Prostate gland (tissue), 2 donors: ENCODE results near the gene KLK12.

Experiments
- POLR2AphosphoS5 ChIP-seq: sonication (generic); formaldehyde crosslinking; IDR thresholded peaks from one replicate; pipeline ENCODE4 v1.6.1; 2017; ENCODE audit warnings: antibody characterized with exemption
- TF ChIP-seq, protein P1 (sequence below), 4 experiments: fragments of 200-600 bp in 2 of 4; fragments of 450-650 bp in 2 of 4; sonication (generic) in 2 of 4; IDR thresholded peaks; 1 replicate in 3 of 4; 2 replicates in 1 of 4; pipeline ENCODE4 v1.5.1; 2016 to 2019; ENCODE audit warnings: antibody characterized with exemption in 4 of 4, mild to moderate bottlenecking in 2 of 4, moderate library complexity in 2 of 4

DNA sequence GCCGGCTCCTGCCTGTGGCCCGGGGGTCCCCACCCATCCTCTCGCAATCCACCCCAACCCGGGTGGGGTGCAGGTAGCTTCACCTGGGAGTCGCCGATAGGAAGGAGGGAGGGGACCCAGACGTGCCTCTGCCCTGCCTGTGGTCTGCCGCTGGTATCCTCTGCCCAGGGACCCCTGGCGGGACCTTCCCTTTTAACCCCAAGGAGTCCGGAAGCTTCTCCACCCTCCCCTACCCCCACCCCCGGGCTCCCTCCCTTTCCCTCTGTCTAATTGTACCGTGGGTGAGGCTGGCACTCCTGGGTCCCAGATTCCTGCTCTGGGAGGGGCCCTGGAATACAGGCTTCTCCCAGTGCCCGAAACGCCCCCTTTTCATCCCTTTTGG is 15.3 kb downstream of the KLK12 start, which contains the start of gene KLK10:
- no peak for TF ChIP-seq POLR2AphosphoS5
- TF ChIP-seq, protein P1, sequence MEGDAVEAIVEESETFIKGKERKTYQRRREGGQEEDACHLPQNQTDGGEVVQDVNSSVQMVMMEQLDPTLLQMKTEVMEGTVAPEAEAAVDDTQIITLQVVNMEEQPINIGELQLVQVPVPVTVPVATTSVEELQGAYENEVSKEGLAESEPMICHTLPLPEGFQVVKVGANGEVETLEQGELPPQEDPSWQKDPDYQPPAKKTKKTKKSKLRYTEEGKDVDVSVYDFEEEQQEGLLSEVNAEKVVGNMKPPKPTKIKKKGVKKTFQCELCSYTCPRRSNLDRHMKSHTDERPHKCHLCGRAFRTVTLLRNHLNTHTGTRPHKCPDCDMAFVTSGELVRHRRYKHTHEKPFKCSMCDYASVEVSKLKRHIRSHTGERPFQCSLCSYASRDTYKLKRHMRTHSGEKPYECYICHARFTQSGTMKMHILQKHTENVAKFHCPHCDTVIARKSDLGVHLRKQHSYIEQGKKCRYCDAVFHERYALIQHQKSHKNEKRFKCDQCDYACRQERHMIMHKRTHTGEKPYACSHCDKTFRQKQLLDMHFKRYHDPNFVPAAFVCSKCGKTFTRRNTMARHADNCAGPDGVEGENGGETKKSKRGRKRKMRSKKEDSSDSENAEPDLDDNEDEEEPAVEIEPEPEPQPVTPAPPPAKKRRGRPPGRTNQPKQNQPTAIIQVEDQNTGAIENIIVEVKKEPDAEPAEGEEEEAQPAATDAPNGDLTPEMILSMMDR (IDR thresholded peaks at IDR 0.05): no peak
